GM21367 (cell line): Measurements from ENCODE around the gene KCNIP1.
"Not testable (repeated sequence)": the region's sequence is repeated elsewhere in the genome, so short reads cannot be mapped to it uniquely, and the experiment has no call there.

Experiments
- ATAC-seq: cut with Tn5 transposase; IDR thresholded peaks from one replicate; pipeline ENCODE4 v1.9.1; 2021; ENCODE audit not compliant: unreplicated experiment

The KCNIP1 gene

DNA sequence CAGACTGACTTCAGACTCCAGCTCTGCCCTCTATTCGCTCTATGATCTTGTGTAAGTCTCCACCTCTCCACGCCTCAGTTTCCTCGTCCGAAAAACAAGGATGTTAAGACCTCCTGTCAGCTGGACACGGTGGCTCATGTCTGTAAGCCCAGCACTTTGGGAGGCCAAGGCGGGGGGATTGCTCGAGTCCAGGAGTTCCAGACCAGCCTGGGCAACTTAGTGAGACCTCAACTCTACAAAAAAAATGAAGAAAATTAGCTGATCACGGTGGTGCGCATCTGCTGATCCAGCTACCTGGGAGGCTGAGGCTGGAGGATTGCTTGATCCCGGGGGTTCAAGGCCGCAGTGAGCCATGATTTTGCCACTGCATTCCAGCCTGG, 243.1 kb downstream of the KCNIP1 start:
- ATAC-seq = no peak

DNA sequence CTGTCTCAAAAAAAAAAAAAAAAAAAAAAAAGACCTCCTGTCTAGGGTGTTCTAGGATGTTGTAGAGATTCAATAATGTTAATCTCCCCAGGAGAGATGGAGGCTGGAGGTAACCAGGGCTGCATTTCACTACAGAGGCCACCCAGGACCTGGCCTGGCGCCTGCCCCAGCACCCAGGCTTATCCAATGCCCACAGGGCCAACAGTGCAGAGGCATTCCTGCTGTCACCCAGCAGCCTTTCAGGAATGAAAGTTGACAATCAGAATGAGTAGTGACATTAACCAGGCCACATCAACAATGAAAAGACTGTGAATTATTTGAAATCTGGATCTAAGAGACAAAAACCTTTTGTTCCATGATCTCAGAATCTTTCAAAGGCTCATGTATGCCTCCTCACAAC, 243.5 kb downstream of the KCNIP1 start:
- ATAC-seq = no peak

DNA sequence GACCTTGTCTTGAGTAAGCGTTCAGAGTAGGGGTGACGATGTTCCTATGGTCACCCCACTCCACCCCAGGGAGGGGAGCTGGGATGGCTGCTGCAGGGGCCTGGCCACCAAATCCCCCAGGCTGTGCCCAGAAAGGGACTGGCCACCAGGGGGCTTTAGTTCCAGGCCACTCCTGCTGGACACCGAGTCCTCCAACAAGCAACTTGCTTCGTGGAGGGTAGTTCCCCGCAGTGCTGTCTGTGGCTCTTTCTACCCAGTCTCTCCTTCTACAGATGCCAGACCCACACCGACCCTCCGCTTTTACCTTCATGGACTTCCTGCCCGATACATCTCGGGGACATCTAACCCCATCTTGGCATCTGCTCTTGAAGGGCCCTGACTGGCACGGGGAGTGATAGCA, 244.0 kb downstream of the KCNIP1 start:
- no peak for ATAC-seq

DNA sequence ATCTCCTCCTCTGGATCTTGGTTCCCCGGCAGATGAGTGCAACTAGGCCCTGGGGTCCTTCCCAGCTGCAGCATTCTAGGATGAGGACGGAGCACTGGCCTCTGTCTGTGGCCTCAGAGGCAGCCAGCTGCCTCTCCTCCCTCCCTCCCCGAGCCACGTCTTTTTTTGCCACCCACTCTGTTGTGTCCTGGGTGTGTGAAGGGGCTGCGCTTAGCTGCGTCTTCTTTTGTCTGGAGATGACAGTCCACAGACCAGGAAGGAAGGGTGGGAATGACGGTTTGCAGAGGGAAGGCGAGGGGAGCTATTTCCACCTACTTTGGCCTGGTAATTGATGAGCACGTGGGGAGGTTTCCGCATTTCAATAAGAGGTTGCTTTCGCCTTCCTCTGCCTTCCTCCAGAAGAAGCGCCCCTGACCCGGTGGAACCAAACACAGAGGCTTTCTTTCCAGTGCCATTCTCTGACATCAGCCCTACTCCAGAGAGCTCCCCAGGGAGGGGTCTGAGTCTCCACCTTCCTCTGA, 245.2 kb downstream of the KCNIP1 start:
- no peak for ATAC-seq

DNA sequence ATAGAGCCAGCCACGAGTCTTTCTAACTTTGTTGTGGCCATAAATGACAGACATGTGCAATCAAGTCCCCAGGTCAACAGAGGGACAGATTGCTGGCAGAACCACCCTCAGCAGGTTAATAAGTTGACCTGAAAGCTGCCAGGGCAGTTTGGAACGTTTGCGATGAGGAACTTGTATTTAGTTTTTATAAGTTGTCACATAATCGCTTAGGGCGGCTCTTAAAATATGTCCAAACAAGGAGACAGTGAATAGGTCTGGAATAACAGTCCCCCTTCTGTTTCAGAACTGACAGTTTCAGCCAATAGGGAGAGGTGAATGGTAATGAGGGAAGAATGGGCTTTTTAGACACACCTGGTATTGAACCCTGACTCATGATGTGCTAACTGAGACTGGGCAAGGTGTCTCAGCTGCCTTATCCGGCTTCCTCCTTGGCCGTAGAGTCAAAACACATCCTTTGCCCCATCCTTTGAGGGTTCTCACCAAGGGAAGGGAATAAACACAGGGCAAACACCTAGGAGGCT, 246.2 kb downstream of the KCNIP1 start:
- no peak for ATAC-seq

DNA sequence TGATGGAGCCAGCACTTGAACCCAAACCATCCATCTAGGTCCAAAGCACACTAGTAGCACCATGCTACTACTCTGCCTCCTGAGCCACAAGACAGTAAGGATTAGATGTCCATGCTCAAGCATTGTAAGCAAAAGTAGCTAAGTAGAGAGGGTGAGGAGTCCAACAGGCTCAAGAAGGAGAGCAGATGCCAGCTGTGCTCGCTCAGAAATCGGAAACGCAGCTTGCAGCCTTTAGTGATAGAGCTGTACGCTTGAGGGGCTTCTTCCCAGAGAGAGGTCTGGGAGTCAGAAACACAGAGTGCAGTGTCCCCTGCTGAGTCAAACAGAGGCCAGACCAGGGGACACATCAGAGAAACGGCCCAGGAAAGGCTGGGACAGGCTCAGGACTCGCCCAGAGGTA, 247.0 kb downstream of the KCNIP1 start:
- ATAC-seq = no peak

DNA sequence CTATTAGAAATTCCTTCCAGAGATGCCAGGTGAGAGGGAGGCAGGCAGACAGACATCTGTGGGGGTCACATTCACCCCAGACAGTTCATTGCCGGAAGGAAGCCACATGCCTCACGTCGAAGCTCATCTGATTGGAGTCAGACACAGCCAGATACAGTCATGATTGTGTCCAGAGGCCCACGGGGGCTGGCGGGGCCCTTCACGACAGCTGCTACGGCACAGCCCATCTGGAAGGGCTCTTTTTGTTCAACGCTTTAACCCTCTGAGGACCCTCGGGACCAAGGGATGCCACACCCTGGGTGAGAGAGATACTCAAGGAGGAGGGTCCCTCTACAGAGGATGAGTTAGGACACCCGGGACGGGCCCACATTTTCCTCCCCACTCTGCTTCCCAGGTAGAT, 247.8 kb downstream of the KCNIP1 start:
- no peak for ATAC-seq

DNA sequence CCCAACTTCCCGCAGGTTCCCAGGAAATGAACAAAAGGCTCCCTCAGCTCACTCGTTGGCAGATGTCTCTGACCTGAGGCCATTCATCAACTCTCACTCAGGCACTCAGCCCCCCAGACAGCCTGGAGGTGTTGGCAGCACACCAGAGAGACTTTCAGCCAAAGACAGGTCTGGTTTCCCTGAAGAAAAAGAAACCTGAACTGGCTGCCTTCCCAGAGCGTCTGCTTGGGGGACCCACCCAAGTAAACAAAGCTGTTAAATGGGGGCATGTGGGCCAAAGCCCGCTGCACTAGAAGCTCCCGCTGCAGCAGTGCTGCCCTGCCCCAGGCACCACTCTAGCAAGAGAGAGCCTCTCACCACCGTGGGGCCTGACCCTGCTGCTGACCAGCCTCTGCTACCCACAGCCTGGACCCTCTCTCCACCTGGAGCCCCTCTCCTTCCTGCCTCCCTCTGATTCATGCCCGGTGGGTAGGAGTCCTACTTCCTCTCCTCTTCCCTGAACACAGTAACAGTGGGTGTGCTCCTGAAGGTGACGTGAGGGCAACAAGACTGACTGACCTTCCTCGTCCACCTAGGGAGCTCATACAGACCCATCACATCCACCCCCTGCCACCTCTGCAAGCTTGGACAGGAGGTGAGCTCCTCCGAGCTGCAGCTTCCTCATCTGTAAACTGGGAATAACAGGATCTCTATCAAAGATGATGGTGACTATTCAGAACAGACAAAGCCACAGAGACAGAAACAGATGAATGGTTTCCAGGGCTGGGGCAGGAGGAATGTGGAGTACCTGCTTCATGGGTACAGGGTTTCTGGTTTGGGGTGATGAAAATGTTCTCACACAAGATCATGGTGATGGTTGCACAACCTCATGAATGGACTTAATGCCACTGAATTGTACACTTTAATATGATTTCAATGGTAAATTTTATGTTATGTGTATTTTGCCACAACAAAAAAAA, 248.7 kb downstream of the KCNIP1 start:
- no peak for ATAC-seq

DNA sequence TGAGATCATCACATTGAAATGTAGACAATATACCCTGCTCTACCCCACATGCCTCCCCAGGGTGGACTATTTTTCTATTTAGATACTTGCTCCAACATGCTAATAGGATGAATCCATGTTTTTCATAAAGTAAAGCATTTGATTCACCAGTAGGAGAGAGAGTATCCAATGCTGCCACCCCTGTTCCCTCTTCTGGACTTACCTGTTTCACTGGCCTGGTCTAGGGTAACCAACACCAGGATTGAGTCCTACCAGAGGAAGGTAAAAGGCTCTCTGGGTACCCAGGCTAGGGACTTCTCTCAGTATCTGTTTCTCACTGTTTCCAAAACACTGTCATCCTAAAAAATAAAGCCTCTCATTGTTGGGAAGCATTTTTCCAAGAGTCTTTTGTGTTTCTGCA, 249.5 kb downstream of the KCNIP1 start:
- no peak for ATAC-seq

DNA sequence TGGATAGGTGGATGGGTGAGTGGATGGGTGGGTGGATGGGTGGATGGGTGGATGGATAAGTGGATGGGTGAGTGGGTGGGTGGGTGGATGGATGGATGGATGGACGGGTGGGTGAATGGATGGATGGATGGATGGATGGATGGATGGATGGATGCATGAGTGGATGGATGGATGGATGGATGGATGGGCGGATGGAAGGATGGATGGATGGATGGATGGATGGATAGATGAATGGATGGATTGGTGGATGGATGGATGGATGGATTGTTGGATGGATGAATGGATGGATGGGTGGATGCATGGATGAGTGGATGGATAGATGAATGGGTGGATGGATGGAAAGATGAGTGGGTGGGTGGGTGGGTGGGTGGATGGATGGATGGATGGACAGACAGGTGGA, 250.7 kb downstream of the KCNIP1 start:
- ATAC-seq = not testable (repeated sequence)

DNA sequence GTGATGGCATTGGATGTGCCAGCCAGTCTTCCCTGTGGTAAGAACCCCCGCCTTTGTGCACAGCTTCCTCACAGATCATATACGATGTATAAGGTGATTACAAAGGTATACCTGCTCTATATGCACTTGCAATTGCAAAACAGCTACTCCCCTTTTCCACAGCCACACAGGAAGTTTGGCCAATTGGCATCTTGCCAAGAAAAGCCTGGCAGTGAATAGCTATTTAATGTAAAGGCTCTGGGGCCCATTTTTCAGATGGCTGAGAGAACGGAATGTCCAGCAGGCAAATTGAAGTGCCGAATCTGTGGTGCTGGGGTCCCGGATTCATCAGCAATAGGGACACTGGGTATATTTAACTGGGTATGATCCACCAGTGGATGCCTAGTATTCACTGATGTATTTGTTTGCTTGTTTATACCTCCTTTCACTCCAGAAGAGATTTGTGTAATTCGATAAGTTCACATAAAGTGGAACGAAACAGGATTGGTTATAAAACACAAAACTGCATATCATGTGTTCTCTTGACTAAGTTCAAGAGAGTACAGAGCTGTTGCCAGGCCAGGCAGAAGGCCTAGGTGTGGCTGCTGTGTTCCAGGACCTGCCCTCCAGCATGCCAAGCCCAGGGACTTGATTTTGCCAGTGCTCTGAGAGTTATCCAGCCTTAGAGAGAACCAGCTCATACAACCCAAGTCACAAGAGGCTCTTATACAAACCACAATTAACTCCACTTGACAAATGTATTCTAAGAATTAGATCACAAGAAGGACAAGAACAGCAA, 252.0 kb downstream of the KCNIP1 start:
- ATAC-seq = no peak

DNA sequence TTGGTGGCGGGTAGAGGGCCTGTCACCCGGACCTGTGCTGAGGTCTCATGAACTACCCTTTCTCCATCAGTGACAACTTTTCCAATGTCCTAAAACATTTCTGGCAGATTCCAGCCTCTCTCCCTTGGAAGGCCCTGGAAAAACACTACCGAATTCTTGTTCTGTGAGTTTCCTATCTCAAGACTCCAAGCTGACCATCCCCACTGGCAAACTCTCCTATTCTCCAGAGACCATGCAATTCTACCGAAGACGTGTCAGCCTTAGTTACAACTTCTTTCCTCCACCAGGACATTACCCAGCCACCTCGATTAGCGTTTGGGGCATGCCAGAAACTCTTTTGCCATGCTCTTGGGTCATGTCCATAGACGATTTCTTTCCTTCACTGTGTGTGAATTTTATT, 252.9 kb downstream of the KCNIP1 start:
- no peak for ATAC-seq

DNA sequence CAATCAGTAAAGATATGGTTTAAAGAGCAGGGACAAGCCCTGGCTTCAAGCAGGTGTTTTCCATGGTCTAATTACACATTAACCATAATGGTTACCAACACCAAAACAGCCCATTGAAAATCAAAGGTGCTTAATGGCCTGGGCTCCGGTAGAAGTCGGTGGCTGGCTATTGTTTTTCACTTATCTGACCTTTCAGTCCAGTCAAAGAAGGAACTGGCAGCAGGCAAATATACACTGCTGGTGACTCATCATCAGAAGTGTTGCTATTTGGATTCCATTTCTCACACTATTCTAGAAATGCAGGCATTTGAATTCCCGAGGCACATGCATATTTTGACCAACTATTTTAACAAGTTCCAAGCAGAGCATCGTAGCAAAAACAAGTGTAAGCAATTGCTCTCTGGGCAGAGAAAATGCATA, 253.4 kb downstream of the KCNIP1 start:
- peak; percentile 53 for ATAC-seq

DNA sequence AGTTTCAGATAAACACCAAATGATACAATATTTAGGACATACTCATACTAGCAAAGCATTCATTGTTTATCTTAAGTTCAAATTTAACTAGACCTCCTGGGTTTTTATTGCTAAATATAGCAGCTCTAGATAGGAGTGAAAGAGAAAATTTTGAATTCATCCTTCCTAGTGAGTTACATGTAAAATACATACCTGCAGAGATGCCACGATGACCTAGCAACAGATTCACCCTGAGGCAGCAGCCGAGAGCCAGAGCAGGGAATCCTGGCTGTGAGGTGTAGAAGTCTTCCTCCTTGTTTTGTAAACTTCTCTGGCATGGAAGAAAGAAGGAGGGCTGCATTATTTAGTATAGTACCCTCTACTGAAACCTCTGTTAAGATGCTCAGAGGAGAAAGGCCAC, 253.8 kb downstream of the KCNIP1 start:
- ATAC-seq = no peak

DNA sequence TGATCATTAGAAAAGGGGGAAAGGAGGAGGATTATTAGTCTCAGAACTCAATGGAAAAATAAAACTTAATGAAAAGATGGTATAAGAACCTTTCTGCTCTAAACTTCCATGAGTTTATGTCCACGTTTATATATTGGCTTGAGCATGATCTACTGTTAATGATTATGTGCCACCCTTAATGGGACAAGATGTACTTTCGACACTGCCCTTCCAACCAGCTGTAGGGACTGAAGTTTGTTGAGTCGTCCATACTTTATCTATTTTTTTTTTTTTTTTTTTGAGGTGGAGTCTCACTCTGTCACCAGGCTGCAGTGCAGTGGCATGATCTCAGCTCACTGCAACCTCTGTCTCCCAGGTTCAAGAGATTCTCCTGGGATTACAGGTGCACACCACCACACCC, 254.7 kb downstream of the KCNIP1 start:
- no peak for ATAC-seq

DNA sequence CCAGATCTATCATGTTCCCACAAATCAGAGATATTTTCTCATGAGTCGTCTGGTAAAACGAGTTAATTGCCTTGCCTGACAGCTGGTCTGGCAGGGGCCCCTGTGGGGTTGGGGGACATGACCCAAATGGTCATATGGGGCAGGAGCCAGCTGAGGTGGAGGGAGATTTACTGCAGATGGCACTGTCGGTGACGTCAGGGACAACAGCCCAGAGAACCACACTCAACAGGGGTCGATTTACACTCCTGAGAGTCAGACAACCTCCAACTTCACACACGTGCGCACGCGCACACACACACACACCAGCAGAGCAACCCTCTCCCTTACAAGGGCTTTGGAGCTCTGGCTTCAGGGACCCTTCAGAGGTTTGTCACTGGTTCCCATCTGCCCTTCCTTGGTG, 256.3 kb downstream of the KCNIP1 start:
- no peak for ATAC-seq

DNA sequence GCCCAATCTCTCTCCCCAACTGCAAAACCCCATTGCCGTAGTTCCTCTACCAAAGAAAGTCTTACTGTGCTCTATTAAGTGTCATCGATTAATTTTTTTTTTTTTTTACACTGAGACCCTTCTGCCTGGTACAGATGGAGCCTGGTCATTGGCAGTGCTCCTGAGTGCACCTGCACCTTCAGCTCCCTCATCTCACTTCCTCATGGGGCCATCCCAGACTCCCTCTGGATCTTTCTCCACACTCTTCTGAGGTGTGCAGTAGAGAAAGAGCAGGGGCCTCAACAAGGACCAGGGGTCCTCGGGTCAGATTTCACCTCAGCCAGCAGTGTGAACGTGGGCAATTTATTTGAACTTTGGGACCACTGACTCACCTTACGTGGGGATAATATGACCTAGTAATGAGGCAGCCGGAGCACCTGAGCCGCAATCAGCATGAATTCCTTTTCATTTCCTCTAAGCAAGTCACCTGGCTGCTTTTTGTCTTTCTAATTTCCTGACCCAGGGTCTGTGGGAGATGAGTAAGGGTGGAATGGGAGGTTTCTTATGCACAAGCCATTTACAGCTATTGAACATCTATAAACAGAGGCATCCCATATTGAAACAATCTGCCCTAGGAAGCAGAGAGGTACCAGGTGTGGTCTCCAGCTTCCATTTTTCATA, 257.4 kb downstream of the KCNIP1 start:
- ATAC-seq = no peak

DNA sequence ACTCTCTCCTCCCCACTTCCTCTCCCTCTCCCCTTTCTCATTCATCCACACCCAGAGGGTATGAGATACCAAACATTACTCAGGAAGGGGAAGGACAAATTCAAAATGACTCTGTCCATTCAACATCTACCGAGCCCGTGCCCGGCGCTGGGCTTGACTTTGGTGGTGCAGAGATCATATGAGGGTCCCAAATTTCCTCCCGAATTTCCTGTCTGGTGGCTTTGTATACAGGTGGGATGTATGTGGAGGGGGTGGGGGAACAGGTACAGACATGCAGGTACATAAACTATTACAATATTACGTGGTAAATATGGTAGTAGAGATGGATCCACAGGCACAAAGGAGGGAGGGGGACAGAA, 257.9 kb downstream of the KCNIP1 start:
- no peak for ATAC-seq

DNA sequence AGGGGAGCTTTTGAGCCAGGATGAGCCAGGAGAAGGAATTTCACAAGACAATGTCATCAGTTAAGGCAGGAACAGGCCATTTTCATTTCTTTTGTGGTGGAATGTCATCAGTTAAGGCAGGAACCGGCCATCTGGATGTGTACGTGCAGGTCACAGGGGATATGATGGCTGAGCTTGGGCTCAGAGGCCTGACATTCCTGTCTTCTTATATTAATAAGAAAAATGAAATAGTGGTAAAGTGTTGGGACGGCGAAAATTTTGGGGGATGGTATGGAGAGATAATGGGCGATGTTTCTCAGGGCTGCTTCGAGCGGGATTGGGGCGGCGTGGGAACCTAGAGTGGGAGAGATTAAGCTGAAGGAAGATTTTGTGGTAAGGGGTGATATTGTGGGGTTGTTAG, 258.5 kb downstream of the KCNIP1 start:
- ATAC-seq = not testable (repeated sequence)

DNA sequence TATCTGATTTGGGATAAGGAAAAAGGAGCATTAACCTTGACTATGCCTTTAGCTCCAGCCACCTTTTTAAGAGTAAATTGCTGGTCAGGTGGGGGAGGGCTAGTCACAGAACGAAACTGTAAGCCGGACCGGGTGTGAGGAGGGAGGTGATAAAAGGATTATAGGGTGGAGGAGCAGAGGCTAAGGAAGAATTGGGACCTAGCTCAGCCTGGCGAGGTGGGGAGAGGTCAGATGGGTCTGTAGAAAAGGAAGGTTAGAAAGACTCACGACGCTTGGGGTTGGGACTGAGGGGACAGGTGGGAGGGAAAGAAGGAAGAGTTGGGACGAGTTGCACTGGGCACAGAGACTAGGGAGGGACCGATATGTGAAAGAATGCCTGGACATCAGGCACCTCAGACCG, 262.0 kb downstream of the KCNIP1 start:
- ATAC-seq = not testable (repeated sequence)

DNA sequence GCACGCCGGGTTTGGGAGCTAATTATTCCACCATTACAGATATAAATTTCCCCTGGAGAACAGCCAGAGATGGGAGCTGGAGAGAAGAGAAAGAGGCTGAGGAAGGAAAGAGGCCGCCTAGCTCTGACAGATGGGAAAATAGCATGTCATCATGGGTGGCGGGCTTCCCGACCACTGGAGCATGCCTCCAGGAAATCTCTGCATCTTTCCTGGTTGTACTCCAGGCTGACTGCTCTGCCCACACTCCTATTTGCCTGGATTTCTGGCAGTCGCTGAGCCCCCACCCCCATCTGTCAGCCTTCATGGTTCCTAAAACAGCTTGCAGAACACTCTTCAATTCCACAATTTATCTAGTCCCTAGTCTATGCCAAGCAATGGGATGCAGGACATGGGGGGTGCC, 265.4 kb downstream of the KCNIP1 start:
- ATAC-seq = no peak
